Cardiac fibroblast (primary cell): Measurements from ENCODE around the gene ARHGEF26.

Experiments used
- DNase-seq, 2 donors: peaks; one replicate each; pipeline versions ENCODE4 v3.0.0 to v3.0.0-alpha.2; 2010; ENCODE audit warnings: low read depth in 2 of 2
- H3K4me3 ChIP-seq, 2 donors: replicated peaks in 1 of 2; 1 replicate in 1 of 2; 2 replicates in 1 of 2; pipeline ENCODE4 v1.5.1; 2011; ENCODE audit warnings: low read depth in 2 of 2, low read length in 2 of 2, mild to moderate bottlenecking in 2 of 2, moderate library complexity in 1 of 2
- CTCF ChIP-seq: IDR thresholded peaks from one replicate; pipeline ENCODE4 v1.5.1; 2011; ENCODE audit warnings: low read depth, mild to moderate bottlenecking, low read length, inconsistent platforms

The ARHGEF26 gene

GRCh38 chr3:154280161-154280560, 159.0 kb downstream of the ARHGEF26 start:
- DNase-seq, result no peak
- TF ChIP-seq CTCF, result no peak

GRCh38 chr3:154285221-154285620, 164.0 kb downstream of the ARHGEF26 start:
- no peak for DNase-seq
- TF ChIP-seq CTCF, result no peak
- no peak overlapping the region for H3K4me3 ChIP-seq

More at GRCh38 chr3:154280161-154280560, 159.0 kb downstream of the ARHGEF26 start:
- H3K4me3 ChIP-seq, result no peak overlapping the region

GRCh38 chr3:154290187-154290586, 169.0 kb downstream of the ARHGEF26 start:
- no peak for TF ChIP-seq CTCF

GRCh38 chr3:154294016-154294415, 172.8 kb downstream of the ARHGEF26 start:
- no peak for DNase-seq
- no peak overlapping the region for H3K4me3 ChIP-seq
- TF ChIP-seq CTCF, result no peak

More at GRCh38 chr3:154290187-154290586, 169.0 kb downstream of the ARHGEF26 start:
- no peak for DNase-seq
- no peak overlapping the region for H3K4me3 ChIP-seq

GRCh38 chr3:154301561-154301960, 180.4 kb downstream of the ARHGEF26 start:
- H3K4me3 ChIP-seq, result no peak overlapping the region
- no peak for DNase-seq
- TF ChIP-seq CTCF, result no peak

- DNase-seq, result peak; percentile 12 to 47
- no peak overlapping the region for H3K4me3 ChIP-seq
- no peak for TF ChIP-seq CTCF
These were observed 183.1 kb downstream of the ARHGEF26 start for GRCh38 chr3:154304116-154304786.

GRCh38 chr3:154304936-154305335, 183.7 kb downstream of the ARHGEF26 start:
- TF ChIP-seq CTCF, result no peak

More at GRCh38 chr3:154304936-154305335, 183.7 kb downstream of the ARHGEF26 start:
- DNase-seq, result no peak
- no peak overlapping the region for H3K4me3 ChIP-seq
